GM23338 (cell line): Measurements from ENCODE around the gene IBA57. TPM values are rescaled to one million over a fixed set of nuclear protein-coding genes. Genes with fewer than 3 reads are reported as not detected.

Experiments used
- CREB1 ChIP-seq: fragments of 250-450 bp; sonication (Bioruptor Pico); IDR thresholded peaks from 2 replicates; pipeline ENCODE4 v1.5.0; 2020; ENCODE audit warnings: low read depth, mild to moderate bottlenecking, moderate library complexity
- EZH2 ChIP-seq: fragments of 200-600 bp; sonication (generic); IDR thresholded peaks from one replicate; pipeline ENCODE4 v1.8.0; 2017; ENCODE audit warnings: antibody characterized with exemption, mild to moderate bottlenecking, low read depth; ENCODE audit not compliant: unreplicated experiment
- STAT1 ChIP-seq: IDR thresholded peaks from one replicate; pipeline ENCODE4 v1.6.1; 2016; ENCODE audit warnings: antibody characterized with exemption; ENCODE audit not compliant: unreplicated experiment
- polyA plus RNA-seq: library from polyadenylated mRNA; unstranded; fragments of >200 nt; fragmentation: Nextera tagmentation; extraction: Ambion mirVana; gene quantifications from 2 replicates; pipeline ENCODE4 v1.2.1, GENCODE V29; 2016
- total RNA-seq: library from RNA; depleted of rRNA; stranded (reverse); fragments of >200 nt; shearing (Covaris generic); gene quantifications from 2 replicates; pipeline ENCODE4 v1.2.3, GENCODE V29; 2014
- TF ChIP-seq, protein P1 (sequence below): fragments of 250-450 bp; sonication (Bioruptor Pico); IDR thresholded peaks from 2 replicates; pipeline ENCODE4 v1.5.0; 2020; ENCODE audit warnings: mild to moderate bottlenecking, moderate library complexity
- TF ChIP-seq, protein P2 (sequence below): IDR thresholded peaks from 2 replicates; pipeline ENCODE4 v1.6.1; 2016; ENCODE audit warnings: antibody characterized with exemption
- TF ChIP-seq, protein P3 (sequence below): IDR thresholded peaks from one replicate; pipeline ENCODE4 v1.6.1; 2018; ENCODE audit warnings: antibody characterized with exemption; ENCODE audit not compliant: unreplicated experiment

The IBA57 gene
- total and polyA plus RNA-seq, 2 experiments from 2014 or later, result 1.1 to 10.3 TPM

DNA sequence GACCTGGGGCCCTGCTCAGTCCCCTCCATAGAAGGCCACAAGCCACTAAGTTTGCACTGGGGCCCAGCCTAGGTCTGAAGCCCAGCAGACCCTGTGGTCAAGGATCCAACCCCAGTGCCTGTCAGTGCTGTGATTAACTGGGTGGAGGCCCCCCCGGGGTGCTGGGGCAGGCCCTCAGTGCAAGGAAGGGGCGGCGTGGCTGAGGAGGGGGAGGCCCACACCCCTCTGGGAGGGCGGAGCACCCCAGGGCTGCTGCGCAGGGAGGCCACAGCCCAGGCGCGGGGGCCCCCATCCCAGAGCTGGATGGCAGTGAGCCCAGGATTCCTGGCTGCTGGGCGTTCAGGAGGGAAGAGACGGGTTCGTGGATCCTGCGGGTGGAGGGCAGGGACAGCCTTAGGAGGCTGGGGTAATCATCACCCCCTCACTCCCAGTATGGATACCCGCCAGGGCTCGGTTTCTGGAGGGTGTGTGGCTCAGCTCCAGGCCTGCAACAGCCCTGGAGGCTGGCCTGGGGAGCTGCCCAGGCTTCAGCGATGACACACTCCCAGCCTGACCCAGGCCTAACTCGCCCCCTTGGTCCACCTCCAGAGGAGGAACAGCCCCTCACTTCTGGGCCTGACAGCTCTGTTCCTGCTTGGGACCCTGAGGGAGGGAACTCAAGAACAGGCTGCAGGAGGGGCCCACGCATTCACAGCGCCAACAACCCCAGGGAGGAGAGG is 15.0 kb upstream of the IBA57 start (continued):
- TF ChIP-seq, protein P1, sequence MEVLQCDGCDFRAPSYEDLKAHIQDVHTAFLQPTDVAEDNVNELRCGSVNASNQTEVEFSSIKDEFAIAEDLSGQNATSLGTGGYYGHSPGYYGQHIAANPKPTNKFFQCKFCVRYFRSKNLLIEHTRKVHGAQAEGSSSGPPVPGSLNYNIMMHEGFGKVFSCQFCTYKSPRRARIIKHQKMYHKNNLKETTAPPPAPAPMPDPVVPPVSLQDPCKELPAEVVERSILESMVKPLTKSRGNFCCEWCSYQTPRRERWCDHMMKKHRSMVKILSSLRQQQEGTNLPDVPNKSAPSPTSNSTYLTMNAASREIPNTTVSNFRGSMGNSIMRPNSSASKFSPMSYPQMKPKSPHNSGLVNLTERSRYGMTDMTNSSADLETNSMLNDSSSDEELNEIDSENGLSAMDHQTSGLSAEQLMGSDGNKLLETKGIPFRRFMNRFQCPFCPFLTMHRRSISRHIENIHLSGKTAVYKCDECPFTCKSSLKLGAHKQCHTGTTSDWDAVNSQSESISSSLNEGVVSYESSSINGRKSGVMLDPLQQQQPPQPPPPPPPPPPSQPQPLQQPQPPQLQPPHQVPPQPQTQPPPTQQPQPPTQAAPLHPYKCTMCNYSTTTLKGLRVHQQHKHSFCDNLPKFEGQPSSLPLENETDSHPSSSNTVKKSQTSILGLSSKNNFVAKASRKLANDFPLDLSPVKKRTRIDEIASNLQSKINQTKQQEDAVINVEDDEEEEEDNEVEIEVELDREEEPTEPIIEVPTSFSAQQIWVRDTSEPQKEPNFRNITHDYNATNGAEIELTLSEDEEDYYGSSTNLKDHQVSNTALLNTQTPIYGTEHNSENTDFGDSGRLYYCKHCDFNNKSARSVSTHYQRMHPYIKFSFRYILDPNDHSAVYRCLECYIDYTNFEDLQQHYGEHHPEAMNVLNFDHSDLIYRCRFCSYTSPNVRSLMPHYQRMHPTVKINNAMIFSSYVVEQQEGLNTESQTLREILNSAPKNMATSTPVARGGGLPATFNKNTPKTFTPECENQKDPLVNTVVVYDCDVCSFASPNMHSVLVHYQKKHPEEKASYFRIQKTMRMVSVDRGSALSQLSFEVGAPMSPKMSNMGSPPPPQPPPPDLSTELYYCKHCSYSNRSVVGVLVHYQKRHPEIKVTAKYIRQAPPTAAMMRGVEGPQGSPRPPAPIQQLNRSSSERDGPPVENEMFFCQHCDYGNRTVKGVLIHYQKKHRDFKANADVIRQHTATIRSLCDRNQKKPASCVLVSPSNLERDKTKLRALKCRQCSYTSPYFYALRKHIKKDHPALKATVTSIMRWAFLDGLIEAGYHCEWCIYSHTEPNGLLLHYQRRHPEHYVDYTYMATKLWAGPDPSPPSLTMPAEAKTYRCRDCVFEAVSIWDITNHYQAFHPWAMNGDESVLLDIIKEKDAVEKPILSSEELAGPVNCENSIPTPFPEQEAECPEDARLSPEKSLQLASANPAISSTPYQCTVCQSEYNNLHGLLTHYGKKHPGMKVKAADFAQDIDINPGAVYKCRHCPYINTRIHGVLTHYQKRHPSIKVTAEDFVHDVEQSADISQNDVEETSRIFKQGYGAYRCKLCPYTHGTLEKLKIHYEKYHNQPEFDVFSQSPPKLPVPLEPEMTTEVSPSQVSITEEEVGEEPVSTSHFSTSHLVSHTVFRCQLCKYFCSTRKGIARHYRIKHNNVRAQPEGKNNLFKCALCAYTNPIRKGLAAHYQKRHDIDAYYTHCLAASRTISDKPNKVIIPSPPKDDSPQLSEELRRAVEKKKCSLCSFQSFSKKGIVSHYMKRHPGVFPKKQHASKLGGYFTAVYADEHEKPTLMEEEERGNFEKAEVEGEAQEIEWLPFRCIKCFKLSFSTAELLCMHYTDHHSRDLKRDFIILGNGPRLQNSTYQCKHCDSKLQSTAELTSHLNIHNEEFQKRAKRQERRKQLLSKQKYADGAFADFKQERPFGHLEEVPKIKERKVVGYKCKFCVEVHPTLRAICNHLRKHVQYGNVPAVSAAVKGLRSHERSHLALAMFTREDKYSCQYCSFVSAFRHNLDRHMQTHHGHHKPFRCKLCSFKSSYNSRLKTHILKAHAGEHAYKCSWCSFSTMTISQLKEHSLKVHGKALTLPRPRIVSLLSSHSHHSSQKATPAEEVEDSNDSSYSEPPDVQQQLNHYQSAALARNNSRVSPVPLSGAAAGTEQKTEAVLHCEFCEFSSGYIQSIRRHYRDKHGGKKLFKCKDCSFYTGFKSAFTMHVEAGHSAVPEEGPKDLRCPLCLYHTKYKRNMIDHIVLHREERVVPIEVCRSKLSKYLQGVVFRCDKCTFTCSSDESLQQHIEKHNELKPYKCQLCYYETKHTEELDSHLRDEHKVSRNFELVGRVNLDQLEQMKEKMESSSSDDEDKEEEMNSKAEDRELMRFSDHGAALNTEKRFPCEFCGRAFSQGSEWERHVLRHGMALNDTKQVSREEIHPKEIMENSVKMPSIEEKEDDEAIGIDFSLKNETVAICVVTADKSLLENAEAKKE (CRISPR knock-in tag), result no peak
- TF ChIP-seq EZH2, result no peak
- TF ChIP-seq, protein P2, sequence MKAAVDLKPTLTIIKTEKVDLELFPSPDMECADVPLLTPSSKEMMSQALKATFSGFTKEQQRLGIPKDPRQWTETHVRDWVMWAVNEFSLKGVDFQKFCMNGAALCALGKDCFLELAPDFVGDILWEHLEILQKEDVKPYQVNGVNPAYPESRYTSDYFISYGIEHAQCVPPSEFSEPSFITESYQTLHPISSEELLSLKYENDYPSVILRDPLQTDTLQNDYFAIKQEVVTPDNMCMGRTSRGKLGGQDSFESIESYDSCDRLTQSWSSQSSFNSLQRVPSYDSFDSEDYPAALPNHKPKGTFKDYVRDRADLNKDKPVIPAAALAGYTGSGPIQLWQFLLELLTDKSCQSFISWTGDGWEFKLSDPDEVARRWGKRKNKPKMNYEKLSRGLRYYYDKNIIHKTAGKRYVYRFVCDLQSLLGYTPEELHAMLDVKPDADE, result no peak
- TF ChIP-seq CREB1 (CRISPR knock-in tag), result no peak
- TF ChIP-seq STAT1, result no peak
- TF ChIP-seq, protein P3, sequence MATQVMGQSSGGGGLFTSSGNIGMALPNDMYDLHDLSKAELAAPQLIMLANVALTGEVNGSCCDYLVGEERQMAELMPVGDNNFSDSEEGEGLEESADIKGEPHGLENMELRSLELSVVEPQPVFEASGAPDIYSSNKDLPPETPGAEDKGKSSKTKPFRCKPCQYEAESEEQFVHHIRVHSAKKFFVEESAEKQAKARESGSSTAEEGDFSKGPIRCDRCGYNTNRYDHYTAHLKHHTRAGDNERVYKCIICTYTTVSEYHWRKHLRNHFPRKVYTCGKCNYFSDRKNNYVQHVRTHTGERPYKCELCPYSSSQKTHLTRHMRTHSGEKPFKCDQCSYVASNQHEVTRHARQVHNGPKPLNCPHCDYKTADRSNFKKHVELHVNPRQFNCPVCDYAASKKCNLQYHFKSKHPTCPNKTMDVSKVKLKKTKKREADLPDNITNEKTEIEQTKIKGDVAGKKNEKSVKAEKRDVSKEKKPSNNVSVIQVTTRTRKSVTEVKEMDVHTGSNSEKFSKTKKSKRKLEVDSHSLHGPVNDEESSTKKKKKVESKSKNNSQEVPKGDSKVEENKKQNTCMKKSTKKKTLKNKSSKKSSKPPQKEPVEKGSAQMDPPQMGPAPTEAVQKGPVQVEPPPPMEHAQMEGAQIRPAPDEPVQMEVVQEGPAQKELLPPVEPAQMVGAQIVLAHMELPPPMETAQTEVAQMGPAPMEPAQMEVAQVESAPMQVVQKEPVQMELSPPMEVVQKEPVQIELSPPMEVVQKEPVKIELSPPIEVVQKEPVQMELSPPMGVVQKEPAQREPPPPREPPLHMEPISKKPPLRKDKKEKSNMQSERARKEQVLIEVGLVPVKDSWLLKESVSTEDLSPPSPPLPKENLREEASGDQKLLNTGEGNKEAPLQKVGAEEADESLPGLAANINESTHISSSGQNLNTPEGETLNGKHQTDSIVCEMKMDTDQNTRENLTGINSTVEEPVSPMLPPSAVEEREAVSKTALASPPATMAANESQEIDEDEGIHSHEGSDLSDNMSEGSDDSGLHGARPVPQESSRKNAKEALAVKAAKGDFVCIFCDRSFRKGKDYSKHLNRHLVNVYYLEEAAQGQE, result no peak
